IPS-20b (cell line): ENCODE results near the gene NOP9.
A peak's percentile ranks its signal among the peaks of the same experiment; 100 is the strongest.

Experiments
- H3K27ac ChIP-seq: one replicate; pipeline ENCODE4 v1.5.1; 2013; ENCODE audit warnings: low read length
- H3K27me3 ChIP-seq: 2 replicates; pipeline ENCODE4 v1.6.1; 2013; ENCODE audit warnings: mild to moderate bottlenecking, low read length, inconsistent platforms; ENCODE audit not compliant: insufficient read depth
- H3K36me3 ChIP-seq: 2 replicates; pipeline ENCODE4 v1.6.1; 2013; ENCODE audit warnings: low read depth, mild to moderate bottlenecking, inconsistent platforms, low read length, moderate library complexity; ENCODE audit not compliant: insufficient read depth
- H3K4me1 ChIP-seq: 2 replicates; pipeline ENCODE4 v1.6.1; 2013; ENCODE audit warnings: mild to moderate bottlenecking, control low read depth, inconsistent platforms, low read length, moderate library complexity; ENCODE audit not compliant: insufficient read depth
- H3K4me3 ChIP-seq: 2 replicates; pipeline ENCODE4 v1.5.1; 2013; ENCODE audit warnings: mild to moderate bottlenecking, low read length, inconsistent platforms
- H3K9ac ChIP-seq: 2 replicates; pipeline ENCODE4 v1.6.1; 2013; ENCODE audit warnings: low read depth, mild to moderate bottlenecking, inconsistent platforms, low read length, moderate library complexity
- H3K9me3 ChIP-seq: 2 replicates; pipeline ENCODE4 v1.6.1; 2013; ENCODE audit warnings: mild to moderate bottlenecking, low read depth, low read length, inconsistent platforms; ENCODE audit not compliant: insufficient read depth

Gene NOP9

GRCh38 chr14:24337144-24337823, 37.6 kb downstream of the NOP9 start:
- H3K9ac ChIP-seq: no peak overlapping the region
- H3K27me3 ChIP-seq: peaks cover 98% of the 10 kb centered on the region
- no peak overlapping the region for H3K4me3 ChIP-seq
- H3K36me3 ChIP-seq: no peaks in the 10 kb centered on the region
- no peaks in the 10 kb centered on the region; the same call in 1 of the 2 replicates for H3K4me1 ChIP-seq
- no peak overlapping the region for H3K27ac ChIP-seq
- peaks cover 4% of the 10 kb centered on the region; the same call in 1 of the 2 replicates for H3K9me3 ChIP-seq

GRCh38 chr14:24337824-24338175, 38.1 kb downstream of the NOP9 start:
- H3K4me3 ChIP-seq: no peak overlapping the region
- H3K9me3 ChIP-seq: peaks cover 4% of the 10 kb centered on the region; the same call in 1 of the 2 replicates
- H3K9ac ChIP-seq: no peak overlapping the region
- H3K27ac ChIP-seq: no peak overlapping the region
- H3K4me1 ChIP-seq: no peaks in the 10 kb centered on the region; the same call in 1 of the 2 replicates
- no peaks in the 10 kb centered on the region for H3K36me3 ChIP-seq
- H3K27me3 ChIP-seq: peaks cover 98% of the 10 kb centered on the region

GRCh38 chr14:24338843-24339242, 39.2 kb downstream of the NOP9 start:
- H3K4me3 ChIP-seq: peak overlapping the region; percentile 72
- no peaks in the 10 kb centered on the region; the same call in 1 of the 2 replicates for H3K4me1 ChIP-seq
- H3K27me3 ChIP-seq: peaks cover 98% of the 10 kb centered on the region

DNA sequence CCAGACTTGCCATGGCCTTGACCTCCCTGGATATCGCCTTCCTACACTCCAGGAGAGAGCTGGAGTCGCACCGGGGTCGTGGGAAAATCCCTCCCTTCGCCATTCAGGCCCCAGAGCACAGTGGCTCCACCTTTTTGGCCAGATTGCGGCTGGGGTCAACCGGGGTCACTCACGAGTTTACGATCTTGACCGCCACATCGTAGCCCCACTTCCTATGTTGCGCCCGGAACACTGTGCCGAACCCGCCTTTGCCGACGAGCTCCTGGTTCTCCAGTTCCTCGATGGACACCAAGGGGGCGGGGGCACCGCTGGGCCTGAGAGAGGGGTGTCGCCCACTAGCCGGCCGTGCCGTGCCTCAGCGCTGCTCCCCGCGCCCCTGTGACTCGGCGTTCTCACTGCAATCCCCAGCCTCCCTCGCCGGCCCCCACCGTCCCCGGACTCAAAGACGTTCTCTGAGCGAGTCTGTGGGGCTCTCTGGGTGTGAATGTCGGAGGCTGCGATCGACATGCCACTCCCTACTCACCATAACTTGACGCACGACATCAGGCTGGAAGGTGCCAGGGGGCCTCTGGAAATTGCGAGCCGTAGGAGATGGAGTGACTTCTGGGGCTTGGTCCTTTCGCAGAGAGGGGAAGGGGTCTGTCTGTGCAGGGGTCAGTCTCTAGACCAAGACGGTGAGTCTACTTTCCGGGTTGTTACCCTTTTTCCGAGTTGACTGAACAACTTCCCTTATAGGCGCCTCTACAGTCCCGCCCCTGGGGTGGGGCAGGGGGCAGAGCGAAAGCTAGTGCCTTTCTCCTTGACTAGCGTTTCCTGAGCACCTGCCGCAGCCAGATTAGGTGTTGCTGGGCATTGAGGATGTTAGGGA, 39.9 kb downstream of the NOP9 start, which contains the start of gene RIPK3:
Gene RIPK3, minus strand, starts transcription at position 708 of the 868 bp plus-strand sequence. Its CDS starts 165 bp downstream, at position 543.
- no peak within 1 kb of the TSS for H3K9ac ChIP-seq
- H3K4me3 ChIP-seq: peak within 1 kb of the TSS; percentile 72

More at GRCh38 chr14:24338843-24339242, 39.2 kb downstream of the NOP9 start:
- no peaks in the 10 kb centered on the region for H3K36me3 ChIP-seq
- peaks cover 4% of the 10 kb centered on the region; the same call in 1 of the 2 replicates for H3K9me3 ChIP-seq
- no peak overlapping the region for H3K27ac ChIP-seq
- no peak overlapping the region for H3K9ac ChIP-seq

DNA sequence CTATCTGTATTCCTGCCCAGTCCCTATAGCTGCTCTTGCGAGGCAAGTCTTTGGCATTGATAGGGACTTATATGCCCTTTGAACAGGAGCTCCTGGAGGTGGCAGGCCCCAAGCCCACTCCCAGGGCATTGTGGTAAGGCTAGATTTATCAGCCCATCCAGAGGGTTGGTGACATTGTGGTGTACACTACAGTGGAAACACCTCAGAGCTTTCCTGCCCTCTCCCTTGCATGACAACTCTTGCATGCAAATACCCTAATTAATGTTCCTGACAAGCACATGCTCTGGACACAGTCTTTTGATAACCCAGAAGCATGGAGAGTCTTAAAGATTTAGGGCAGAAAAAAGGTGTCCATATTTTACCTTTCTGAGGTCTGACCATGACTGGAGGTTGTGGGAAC, 41.0 kb downstream of the NOP9 start:
- Histone ChIP-seq H3K27me3 (peaks cover 93% of the 10 kb centered on the region), H3K9me3 (no peaks in the 10 kb centered on the region), H3K27ac (no peak overlapping the region), H3K4me3 (no peak overlapping the region), H3K36me3 (no peaks in the 10 kb centered on the region), H3K4me1 (no peaks in the 10 kb centered on the region; the same call in 1 of the 2 replicates), H3K9ac (no peak overlapping the region)

More for the DNA sequence above, 39.9 kb downstream of the NOP9 start, which contains the start of gene RIPK3:
- Histone ChIP-seq H3K27ac (no peak within 1 kb of the TSS), H3K4me1 (no peaks in the 10 kb centered on the region; the same call in 1 of the 2 replicates), H3K27me3 (peaks cover 96% of the 10 kb centered on the region), H3K9me3 (no peaks in the 10 kb centered on the region), H3K36me3 (no peaks in the 10 kb centered on the region)

- no peak overlapping the region for H3K9ac ChIP-seq
- no peaks in the 10 kb centered on the region for H3K9me3 ChIP-seq
- no peaks in the 10 kb centered on the region for H3K36me3 ChIP-seq
- H3K27ac ChIP-seq: no peak overlapping the region
- peaks cover 82% of the 10 kb centered on the region for H3K27me3 ChIP-seq
- H3K4me3 ChIP-seq: no peak overlapping the region
- H3K4me1 ChIP-seq: no peaks in the 10 kb centered on the region; the same call in 1 of the 2 replicates
Observed at GRCh38 chr14:24342889-24343288, 43.2 kb downstream of the NOP9 start.

- Histone ChIP-seq H3K4me1 (no peaks in the 10 kb centered on the region; the same call in 1 of the 2 replicates), H3K9ac (no peak overlapping the region), H3K27me3 (peaks cover 78% of the 10 kb centered on the region), H3K36me3 (no peaks in the 10 kb centered on the region), H3K9me3 (no peaks in the 10 kb centered on the region), H3K4me3 (no peak overlapping the region), H3K27ac (no peak overlapping the region)
Observed at GRCh38 chr14:24343795-24344660, 44.4 kb downstream of the NOP9 start.

- no peak overlapping the region for H3K4me3 ChIP-seq
- no peaks in the 10 kb centered on the region for H3K36me3 ChIP-seq
- peaks cover 80% of the 10 kb centered on the region for H3K27me3 ChIP-seq
- no peaks in the 10 kb centered on the region for H3K4me1 ChIP-seq
- no peak overlapping the region for H3K27ac ChIP-seq
- H3K9me3 ChIP-seq: no peaks in the 10 kb centered on the region
- H3K9ac ChIP-seq: no peak overlapping the region
Observed at GRCh38 chr14:24347134-24347533, 47.5 kb downstream of the NOP9 start.

DNA sequence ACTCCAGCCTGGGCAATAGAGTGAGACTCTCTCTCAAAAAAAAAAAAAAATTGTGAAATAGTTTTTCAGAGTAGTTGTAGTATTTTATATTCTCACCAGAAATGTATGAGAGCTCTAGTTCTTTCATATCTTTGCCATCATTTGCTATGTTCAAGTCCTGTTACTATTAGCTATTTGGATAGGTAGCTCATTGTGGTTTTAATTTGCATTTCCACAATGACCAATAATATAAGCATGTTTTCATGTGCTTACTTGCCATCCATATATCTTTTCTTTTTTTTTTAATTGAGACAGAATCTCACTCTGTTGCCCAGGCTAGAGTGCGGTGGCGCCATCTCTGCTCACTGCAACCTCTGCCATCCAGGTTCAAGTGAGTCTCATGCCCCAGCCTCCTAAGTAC, 48.5 kb downstream of the NOP9 start:
- Histone ChIP-seq H3K9me3 (no peaks in the 10 kb centered on the region), H3K27ac (no peak overlapping the region), H3K9ac (no peak overlapping the region), H3K4me3 (no peak overlapping the region), H3K4me1 (no peaks in the 10 kb centered on the region), H3K36me3 (no peaks in the 10 kb centered on the region), H3K27me3 (peaks cover 80% of the 10 kb centered on the region)

DNA sequence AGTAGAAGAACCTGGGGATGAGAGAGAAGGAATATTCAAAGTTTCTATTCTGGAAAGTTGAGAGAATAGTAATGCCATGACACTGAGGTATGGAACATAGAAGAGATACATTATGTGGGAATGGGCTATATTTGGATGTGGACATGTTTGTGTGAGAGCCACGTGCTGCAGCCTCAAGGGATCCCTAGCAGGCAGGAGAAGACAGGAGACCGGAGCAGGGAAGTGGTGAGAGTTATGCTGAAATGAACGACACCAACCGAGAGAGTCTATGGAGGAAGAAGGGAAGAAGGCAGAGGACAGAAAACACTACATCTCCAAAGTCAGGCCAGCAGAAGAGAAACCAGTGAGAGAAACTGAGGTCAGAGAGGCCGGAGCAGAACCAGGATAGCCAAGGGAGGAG, 50.1 kb downstream of the NOP9 start:
- Histone ChIP-seq H3K4me3 (no peak overlapping the region), H3K27ac (no peak overlapping the region), H3K9me3 (no peaks in the 10 kb centered on the region), H3K27me3 (peaks cover 75% of the 10 kb centered on the region), H3K9ac (no peak overlapping the region), H3K4me1 (no peaks in the 10 kb centered on the region), H3K36me3 (no peaks in the 10 kb centered on the region)

GRCh38 chr14:24351517-24351916, 51.9 kb downstream of the NOP9 start:
- H3K27me3 ChIP-seq: peaks cover 77% of the 10 kb centered on the region
- no peaks in the 10 kb centered on the region for H3K36me3 ChIP-seq
- H3K9me3 ChIP-seq: no peaks in the 10 kb centered on the region
- H3K4me1 ChIP-seq: no peaks in the 10 kb centered on the region
- H3K4me3 ChIP-seq: no peak overlapping the region
- no peak overlapping the region for H3K9ac ChIP-seq
- no peak overlapping the region for H3K27ac ChIP-seq
